GM12865 (cell line): ENCODE data around the gene MFSD12.

Source experiments
- DNase-seq: peaks from one replicate; pipeline ENCODE4 v3.0.0; 2010; ENCODE audit warnings: low read depth
- H3K4me3 ChIP-seq: 2 replicates; pipeline ENCODE4 v1.5.1; 2011; ENCODE audit warnings: mild to moderate bottlenecking, low read depth, low read length, control low read depth
- TF ChIP-seq, protein P1 (sequence below): IDR thresholded peaks from 2 replicates; pipeline ENCODE4 v1.5.1; 2011; ENCODE audit warnings: low read length, control low read depth, low read depth, inconsistent platforms; ENCODE audit not compliant: insufficient read depth; ENCODE audit errors: missing control alignments

The MFSD12 gene

DNA sequence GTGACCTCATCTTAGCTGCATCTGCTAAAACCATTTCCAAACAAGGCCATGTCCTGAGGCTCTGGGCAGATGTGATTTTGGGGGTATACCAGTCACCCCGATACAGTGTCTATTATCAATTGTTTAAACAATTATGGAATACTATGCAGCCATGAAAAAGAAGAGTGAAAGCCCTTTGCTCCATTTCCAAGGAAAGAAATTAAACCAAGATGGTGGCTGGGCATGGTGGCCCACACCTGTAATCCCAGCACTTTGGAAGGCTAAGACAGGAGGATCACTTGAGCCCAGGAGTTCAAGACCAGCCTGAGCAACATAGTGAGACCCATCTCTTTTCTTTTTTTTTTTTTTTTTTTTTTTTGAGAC, 17.6 kb downstream of the MFSD12 start:
- TF ChIP-seq, protein P1, sequence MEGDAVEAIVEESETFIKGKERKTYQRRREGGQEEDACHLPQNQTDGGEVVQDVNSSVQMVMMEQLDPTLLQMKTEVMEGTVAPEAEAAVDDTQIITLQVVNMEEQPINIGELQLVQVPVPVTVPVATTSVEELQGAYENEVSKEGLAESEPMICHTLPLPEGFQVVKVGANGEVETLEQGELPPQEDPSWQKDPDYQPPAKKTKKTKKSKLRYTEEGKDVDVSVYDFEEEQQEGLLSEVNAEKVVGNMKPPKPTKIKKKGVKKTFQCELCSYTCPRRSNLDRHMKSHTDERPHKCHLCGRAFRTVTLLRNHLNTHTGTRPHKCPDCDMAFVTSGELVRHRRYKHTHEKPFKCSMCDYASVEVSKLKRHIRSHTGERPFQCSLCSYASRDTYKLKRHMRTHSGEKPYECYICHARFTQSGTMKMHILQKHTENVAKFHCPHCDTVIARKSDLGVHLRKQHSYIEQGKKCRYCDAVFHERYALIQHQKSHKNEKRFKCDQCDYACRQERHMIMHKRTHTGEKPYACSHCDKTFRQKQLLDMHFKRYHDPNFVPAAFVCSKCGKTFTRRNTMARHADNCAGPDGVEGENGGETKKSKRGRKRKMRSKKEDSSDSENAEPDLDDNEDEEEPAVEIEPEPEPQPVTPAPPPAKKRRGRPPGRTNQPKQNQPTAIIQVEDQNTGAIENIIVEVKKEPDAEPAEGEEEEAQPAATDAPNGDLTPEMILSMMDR: no peak
- DNase-seq: no peak
- H3K4me3 ChIP-seq: no peak overlapping the region

- TF ChIP-seq, protein P1: no peak
- H3K4me3 ChIP-seq: no peak within 1 kb of the TSS
- no peak for DNase-seq
Observed at GRCh38 chr19:3538965-3539755, 18.2 kb downstream of the MFSD12 start, which contains the start of gene TEKTIP1. TSS of gene TEKTIP1 (plus strand) at chr19:3539174. CDS start at chr19:3539178, 4 bp downstream.

GRCh38 chr19:3538258-3538929, 19.0 kb downstream of the MFSD12 start:
- H3K4me3 ChIP-seq: no peak overlapping the region
- TF ChIP-seq, protein P1: no peak
- no peak for DNase-seq

DNA sequence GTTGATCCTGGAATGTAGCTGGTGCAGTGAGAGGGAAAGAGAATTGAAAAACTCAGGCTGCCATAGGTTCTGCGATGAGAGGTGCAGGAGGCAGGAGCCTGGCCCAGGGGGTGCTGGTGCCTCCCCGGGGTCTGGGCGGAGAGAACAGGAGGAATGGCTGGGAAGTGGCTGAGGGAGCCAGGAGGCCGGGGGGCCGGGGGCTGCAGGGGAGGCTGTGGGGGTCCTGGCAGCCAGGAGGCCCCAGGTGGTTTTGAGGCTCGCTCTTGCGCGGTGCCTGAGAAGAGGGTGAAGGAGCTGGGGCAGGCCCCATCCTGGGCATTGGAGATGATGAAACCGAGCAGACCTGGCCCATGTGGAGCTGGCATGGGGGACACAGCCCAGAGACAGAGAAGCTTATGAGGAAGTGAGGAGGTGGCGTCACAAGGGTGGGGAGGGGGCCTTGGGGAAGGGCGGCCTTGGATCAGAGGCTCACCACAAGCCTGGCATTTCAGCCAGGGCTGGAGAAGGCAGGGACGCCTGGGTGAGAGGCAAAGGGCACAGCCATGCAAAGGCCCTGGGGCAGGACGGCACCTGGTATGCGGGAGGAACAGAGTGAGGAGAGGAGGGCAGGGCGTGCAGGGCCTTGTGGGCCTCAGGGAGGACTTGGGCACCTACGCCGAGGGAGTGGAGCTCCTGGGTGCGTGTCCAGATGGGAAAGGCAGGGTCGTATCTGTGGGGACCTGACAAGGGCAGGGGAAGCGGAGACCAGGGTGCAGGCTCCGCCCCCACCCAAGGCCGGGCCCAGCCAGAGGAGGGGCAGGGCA, 19.7 kb downstream of the MFSD12 start:
- no peak for DNase-seq
- H3K4me3 ChIP-seq: no peak overlapping the region
- TF ChIP-seq, protein P1: no peak

DNA sequence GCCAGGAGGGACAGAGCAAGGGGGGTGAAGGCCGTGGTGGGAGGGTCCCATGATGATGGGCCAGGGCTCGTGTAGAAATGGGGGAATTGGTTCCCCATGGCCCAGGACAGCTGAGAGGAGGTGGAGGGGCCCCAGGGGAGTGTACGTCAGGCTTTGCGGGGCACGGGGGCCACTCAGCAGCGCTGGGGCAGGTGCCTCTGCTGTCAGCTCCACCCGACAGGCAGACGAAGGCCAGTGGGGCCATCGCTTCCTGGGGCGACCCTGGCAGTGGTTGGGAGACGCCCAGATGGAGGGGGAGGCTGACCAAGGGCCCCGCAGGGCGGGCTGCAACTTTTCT, 20.3 kb downstream of the MFSD12 start:
- no peak for DNase-seq
- H3K4me3 ChIP-seq: no peak overlapping the region
- TF ChIP-seq, protein P1: no peak

- no peak overlapping the region for H3K4me3 ChIP-seq
- TF ChIP-seq, protein P1: no peak
- no peak for DNase-seq
Observed at GRCh38 chr19:3536429-3537100, 20.8 kb downstream of the MFSD12 start.
